OCI-LY3 (cell line): ENCODE measurements around the gene OR5H15.
"Not testable (repeated sequence)": the region's sequence is repeated elsewhere in the genome, so short reads cannot be mapped to it uniquely, and the experiment has no call there.

Experiments used
- EZH2phosphoT487 ChIP-seq: fragments of 200-600 bp; shearing (Covaris generic); IDR thresholded peaks from 2 replicates; pipeline ENCODE4 v1.6.1; 2018; ENCODE audit warnings: antibody characterized with exemption, mixed run types, low read depth
- TF ChIP-seq, protein P1 (sequence below): fragments of 200-600, 300-600 bp; sonication (generic); IDR thresholded peaks from 2 replicates; pipeline ENCODE4 v1.5.1; 2014; ENCODE audit warnings: antibody characterized with exemption, low read length, low read depth

DNA sequence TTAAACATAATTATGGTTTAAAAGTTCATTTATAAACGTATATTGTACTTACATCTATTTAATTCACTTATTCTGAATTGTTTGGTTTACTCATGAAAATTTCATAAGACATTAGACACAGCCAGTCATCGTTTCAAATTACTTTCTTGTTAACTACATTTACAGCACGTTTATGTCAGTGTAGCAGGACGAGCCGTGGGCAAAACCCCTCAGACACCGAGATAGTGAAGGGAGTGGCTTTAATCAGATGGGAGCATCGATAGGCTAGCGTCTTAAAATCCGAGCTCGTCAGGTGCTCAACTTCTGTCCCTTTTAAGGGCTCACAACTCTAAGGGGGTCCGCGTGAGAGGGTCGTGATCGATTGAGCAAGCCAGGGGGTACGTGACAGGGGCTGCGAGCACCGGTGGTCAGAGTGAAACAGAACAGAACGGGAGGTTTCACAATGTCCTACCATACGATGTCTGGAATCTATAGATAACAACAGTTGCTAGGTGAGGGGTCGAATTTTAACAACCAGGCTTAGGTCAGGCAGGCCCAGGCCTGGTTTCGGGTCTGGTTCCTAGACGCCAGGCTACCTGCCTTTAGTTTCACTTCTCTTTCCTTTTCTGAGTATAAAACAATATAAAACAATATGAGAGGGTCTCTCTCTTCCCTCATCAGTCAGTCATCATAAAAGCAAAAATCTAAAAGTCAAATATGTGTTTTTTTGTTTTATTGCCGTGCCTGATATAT is 28.5 kb upstream of the OR5H15 start:
- TF ChIP-seq, protein P1, sequence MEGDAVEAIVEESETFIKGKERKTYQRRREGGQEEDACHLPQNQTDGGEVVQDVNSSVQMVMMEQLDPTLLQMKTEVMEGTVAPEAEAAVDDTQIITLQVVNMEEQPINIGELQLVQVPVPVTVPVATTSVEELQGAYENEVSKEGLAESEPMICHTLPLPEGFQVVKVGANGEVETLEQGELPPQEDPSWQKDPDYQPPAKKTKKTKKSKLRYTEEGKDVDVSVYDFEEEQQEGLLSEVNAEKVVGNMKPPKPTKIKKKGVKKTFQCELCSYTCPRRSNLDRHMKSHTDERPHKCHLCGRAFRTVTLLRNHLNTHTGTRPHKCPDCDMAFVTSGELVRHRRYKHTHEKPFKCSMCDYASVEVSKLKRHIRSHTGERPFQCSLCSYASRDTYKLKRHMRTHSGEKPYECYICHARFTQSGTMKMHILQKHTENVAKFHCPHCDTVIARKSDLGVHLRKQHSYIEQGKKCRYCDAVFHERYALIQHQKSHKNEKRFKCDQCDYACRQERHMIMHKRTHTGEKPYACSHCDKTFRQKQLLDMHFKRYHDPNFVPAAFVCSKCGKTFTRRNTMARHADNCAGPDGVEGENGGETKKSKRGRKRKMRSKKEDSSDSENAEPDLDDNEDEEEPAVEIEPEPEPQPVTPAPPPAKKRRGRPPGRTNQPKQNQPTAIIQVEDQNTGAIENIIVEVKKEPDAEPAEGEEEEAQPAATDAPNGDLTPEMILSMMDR: not testable (repeated sequence)
- not testable (repeated sequence) for TF ChIP-seq EZH2phosphoT487
